SK-N-SH treated with all-trans-retinoic acid at 6 μM for 48 hours (cell line): ENCODE measurements around the gene NUDT15.
"Not testable (repeated sequence)": the region's sequence is repeated elsewhere in the genome, so short reads cannot be mapped to it uniquely, and the experiment has no call there.

ENCODE experiments used
- ARNTL ChIP-seq: fragments of 450-650 bp; formaldehyde crosslinking; IDR thresholded peaks from 2 replicates; pipeline ENCODE4 v1.5.0; 2020; ENCODE audit warnings: low read depth, mild to moderate bottlenecking, moderate library complexity, borderline replicate concordance
- CSRNP3 ChIP-seq: fragments of 250-450 bp; sonication (Bioruptor Pico); IDR thresholded peaks from 2 replicates; pipeline ENCODE4 v1.5.1; 2021; ENCODE audit warnings: mild to moderate bottlenecking, moderate library complexity
- PATZ1 ChIP-seq: fragments of 250-450 bp; sonication (Bioruptor Pico); IDR thresholded peaks from 2 replicates; pipeline ENCODE4 v1.8.0; 2020; ENCODE audit warnings: mild to moderate bottlenecking, moderate library complexity, borderline replicate concordance
- PPARA ChIP-seq: fragments of 250-450 bp; sonication (Bioruptor Pico); IDR thresholded peaks from 2 replicates; pipeline ENCODE4 v1.5.0; 2020; ENCODE audit warnings: mild to moderate bottlenecking, borderline replicate concordance
- ZFP3 ChIP-seq: fragments of 250-450 bp; sonication (Bioruptor Pico); IDR thresholded peaks from 2 replicates; pipeline ENCODE4 v1.5.0; 2020; ENCODE audit warnings: mild to moderate bottlenecking, moderate library complexity
- ZNF70 ChIP-seq: fragments of 450-650 bp; formaldehyde crosslinking; IDR thresholded peaks from 2 replicates; pipeline ENCODE4 v1.5.0; 2020; ENCODE audit warnings: mild to moderate bottlenecking, moderate library complexity
- TF ChIP-seq, protein P1 (sequence below): fragments of 250-450 bp; sonication (Bioruptor Pico); IDR thresholded peaks from 2 replicates; pipeline ENCODE4 v1.5.0; 2020; ENCODE audit warnings: mild to moderate bottlenecking, moderate library complexity
- TF ChIP-seq, protein P2 (sequence below): fragments of 250-450 bp; sonication (Bioruptor Pico); IDR thresholded peaks from 2 replicates; pipeline ENCODE4 v1.8.0; 2021; ENCODE audit warnings: low read depth, mild to moderate bottlenecking, moderate library complexity, borderline replicate concordance
- TF ChIP-seq, protein P3 (sequence below): fragments of 250-450 bp; sonication (Bioruptor Pico); IDR thresholded peaks from 2 replicates; pipeline ENCODE4 v1.5.1; 2020; ENCODE audit warnings: low read depth, mild to moderate bottlenecking, moderate library complexity

- not testable (repeated sequence) for TF ChIP-seq ARNTL (CRISPR knock-in tag); CSRNP3; PPARA (CRISPR knock-in tag); PATZ1; ZNF70 (CRISPR knock-in tag); ZFP3 (CRISPR knock-in tag)
- TF ChIP-seq, protein P1, sequence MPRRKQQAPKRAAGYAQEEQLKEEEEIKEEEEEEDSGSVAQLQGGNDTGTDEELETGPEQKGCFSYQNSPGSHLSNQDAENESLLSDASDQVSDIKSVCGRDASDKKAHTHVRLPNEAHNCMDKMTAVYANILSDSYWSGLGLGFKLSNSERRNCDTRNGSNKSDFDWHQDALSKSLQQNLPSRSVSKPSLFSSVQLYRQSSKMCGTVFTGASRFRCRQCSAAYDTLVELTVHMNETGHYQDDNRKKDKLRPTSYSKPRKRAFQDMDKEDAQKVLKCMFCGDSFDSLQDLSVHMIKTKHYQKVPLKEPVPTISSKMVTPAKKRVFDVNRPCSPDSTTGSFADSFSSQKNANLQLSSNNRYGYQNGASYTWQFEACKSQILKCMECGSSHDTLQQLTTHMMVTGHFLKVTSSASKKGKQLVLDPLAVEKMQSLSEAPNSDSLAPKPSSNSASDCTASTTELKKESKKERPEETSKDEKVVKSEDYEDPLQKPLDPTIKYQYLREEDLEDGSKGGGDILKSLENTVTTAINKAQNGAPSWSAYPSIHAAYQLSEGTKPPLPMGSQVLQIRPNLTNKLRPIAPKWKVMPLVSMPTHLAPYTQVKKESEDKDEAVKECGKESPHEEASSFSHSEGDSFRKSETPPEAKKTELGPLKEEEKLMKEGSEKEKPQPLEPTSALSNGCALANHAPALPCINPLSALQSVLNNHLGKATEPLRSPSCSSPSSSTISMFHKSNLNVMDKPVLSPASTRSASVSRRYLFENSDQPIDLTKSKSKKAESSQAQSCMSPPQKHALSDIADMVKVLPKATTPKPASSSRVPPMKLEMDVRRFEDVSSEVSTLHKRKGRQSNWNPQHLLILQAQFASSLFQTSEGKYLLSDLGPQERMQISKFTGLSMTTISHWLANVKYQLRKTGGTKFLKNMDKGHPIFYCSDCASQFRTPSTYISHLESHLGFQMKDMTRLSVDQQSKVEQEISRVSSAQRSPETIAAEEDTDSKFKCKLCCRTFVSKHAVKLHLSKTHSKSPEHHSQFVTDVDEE (CRISPR knock-in tag) = not testable (repeated sequence)
- TF ChIP-seq, protein P2, sequence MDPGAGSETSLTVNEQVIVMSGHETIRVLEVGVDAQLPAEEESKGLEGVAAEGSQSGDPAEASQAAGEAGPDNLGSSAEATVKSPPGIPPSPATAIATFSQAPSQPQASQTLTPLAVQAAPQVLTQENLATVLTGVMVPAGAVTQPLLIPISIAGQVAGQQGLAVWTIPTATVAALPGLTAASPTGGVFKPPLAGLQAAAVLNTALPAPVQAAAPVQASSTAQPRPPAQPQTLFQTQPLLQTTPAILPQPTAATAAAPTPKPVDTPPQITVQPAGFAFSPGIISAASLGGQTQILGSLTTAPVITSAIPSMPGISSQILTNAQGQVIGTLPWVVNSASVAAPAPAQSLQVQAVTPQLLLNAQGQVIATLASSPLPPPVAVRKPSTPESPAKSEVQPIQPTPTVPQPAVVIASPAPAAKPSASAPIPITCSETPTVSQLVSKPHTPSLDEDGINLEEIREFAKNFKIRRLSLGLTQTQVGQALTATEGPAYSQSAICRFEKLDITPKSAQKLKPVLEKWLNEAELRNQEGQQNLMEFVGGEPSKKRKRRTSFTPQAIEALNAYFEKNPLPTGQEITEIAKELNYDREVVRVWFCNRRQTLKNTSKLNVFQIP = not testable (repeated sequence)
- TF ChIP-seq, protein P3, sequence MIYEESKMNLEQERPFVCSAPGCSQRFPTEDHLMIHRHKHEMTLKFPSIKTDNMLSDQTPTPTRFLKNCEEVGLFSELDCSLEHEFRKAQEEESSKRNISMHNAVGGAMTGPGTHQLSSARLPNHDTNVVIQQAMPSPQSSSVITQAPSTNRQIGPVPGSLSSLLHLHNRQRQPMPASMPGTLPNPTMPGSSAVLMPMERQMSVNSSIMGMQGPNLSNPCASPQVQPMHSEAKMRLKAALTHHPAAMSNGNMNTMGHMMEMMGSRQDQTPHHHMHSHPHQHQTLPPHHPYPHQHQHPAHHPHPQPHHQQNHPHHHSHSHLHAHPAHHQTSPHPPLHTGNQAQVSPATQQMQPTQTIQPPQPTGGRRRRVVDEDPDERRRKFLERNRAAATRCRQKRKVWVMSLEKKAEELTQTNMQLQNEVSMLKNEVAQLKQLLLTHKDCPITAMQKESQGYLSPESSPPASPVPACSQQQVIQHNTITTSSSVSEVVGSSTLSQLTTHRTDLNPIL = not testable (repeated sequence)
These were observed 21.0 kb downstream of the NUDT15 start for GRCh38 chr13:48058536-48058935.
